Measurements from ENCODE around the gene PCED1A. TPM values are rescaled to one million over a fixed set of nuclear protein-coding genes. Genes with fewer than 3 reads are reported as not detected.
A peak's percentile ranks its signal among the peaks of the same experiment; 100 is the strongest.

The PCED1A gene
- total and polyA plus RNA-seq, 2 of the 13 experiments (the other 11 are each of a cell fraction or from before 2014, with no cell fraction given): 40.1 to 84.2 TPM

GRCh38 chr20:2872459-2873009 is 32.1 kb upstream of the PCED1A start (continued):
- TF ChIP-seq SMAD1 (CRISPR knock-in tag; IDR thresholded peaks at IDR 0.05; ENCODE audit: borderline replicate concordance, low read depth) (no peak), NBN (conservative IDR thresholded peaks at IDR 0.05) (no peak), ZBTB26 (CRISPR knock-in tag; IDR thresholded peaks at IDR 0.05; ENCODE audit: borderline replicate concordance) (no peak; the same call in none of the 2 replicates), HNRNPLL (IDR thresholded peaks at IDR 0.05; ENCODE audit: low read depth, low read length, poor library complexity, severe bottlenecking) (peak; percentile 80), HMG20A (CRISPR knock-in tag; IDR thresholded peaks at IDR 0.05; ENCODE audit: borderline replicate concordance) (no peak), KLF16 (CRISPR knock-in tag; IDR thresholded peaks at IDR 0.05) (peak; percentile 43 to 78; a peak in 1 of 4 replicates), ZNF569 (CRISPR knock-in tag; IDR thresholded peaks at IDR 0.05; ENCODE audit: borderline replicate concordance) (no peak), ZNF841 (CRISPR knock-in tag; IDR thresholded peaks at IDR 0.05; ENCODE audit: borderline replicate concordance) (no peak), ARID2 (CRISPR knock-in tag; IDR thresholded peaks at IDR 0.05; ENCODE audit: borderline replicate concordance) (peak; percentile 77; the same call in 1 of the 2 replicates), FOXJ3 (CRISPR knock-in tag; IDR thresholded peaks at IDR 0.05; ENCODE audit: borderline replicate concordance) (0 out of 2 replicates have a peak, but pooled peaks have one; percentile 33), ELF3 (CRISPR knock-in tag; IDR thresholded peaks at IDR 0.05) (0 out of 2 replicates have a peak, but pooled peaks have one; percentile 51), FOXC1 (CRISPR knock-in tag; IDR thresholded peaks at IDR 0.05; ENCODE audit: borderline replicate concordance) (peak; percentile 39; the same call in 1 of the 2 replicates), ZNF274 (CRISPR knock-in tag; IDR thresholded peaks at IDR 0.05) (0 out of 2 replicates have a peak, but pooled peaks have one; percentile 13), ZNF512B (CRISPR knock-in tag; IDR thresholded peaks at IDR 0.05; ENCODE audit: borderline replicate concordance) (peak; percentile 91; the same call in 1 of the 2 replicates), SATB2 (CRISPR knock-in tag; IDR thresholded peaks at IDR 0.05) (peak; percentile 85; the same call in 1 of the 2 replicates), ZNF234 (CRISPR knock-in tag; conservative IDR thresholded peaks at IDR 0.05) (peak; percentile 17; the same call in 1 of the 2 replicates), HOXA7 (CRISPR knock-in tag; IDR thresholded peaks at IDR 0.05) (no peak), MAF1 (CRISPR knock-in tag; IDR thresholded peaks at IDR 0.05; ENCODE audit: borderline replicate concordance) (peak; percentile 37; the same call in 1 of the 2 replicates), ZNF549 (CRISPR knock-in tag; IDR thresholded peaks at IDR 0.05) (no peak)
- TF ChIP-seq, protein P1, sequence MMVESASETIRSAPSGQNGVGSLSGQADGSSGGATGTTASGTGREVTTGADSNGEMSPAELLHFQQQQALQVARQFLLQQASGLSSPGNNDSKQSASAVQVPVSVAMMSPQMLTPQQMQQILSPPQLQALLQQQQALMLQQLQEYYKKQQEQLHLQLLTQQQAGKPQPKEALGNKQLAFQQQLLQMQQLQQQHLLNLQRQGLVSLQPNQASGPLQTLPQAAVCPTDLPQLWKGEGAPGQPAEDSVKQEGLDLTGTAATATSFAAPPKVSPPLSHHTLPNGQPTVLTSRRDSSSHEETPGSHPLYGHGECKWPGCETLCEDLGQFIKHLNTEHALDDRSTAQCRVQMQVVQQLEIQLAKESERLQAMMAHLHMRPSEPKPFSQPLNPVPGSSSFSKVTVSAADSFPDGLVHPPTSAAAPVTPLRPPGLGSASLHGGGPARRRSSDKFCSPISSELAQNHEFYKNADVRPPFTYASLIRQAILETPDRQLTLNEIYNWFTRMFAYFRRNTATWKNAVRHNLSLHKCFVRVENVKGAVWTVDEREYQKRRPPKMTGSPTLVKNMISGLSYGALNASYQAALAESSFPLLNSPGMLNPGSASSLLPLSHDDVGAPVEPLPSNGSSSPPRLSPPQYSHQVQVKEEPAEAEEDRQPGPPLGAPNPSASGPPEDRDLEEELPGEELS (CRISPR knock-in tag; IDR thresholded peaks at IDR 0.05): peak; percentile 15; the same call in 1 of the 2 replicates
- TF ChIP-seq, protein P2, sequence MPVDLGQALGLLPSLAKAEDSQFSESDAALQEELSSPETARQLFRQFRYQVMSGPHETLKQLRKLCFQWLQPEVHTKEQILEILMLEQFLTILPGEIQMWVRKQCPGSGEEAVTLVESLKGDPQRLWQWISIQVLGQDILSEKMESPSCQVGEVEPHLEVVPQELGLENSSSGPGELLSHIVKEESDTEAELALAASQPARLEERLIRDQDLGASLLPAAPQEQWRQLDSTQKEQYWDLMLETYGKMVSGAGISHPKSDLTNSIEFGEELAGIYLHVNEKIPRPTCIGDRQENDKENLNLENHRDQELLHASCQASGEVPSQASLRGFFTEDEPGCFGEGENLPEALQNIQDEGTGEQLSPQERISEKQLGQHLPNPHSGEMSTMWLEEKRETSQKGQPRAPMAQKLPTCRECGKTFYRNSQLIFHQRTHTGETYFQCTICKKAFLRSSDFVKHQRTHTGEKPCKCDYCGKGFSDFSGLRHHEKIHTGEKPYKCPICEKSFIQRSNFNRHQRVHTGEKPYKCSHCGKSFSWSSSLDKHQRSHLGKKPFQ (CRISPR knock-in tag; IDR thresholded peaks at IDR 0.05; ENCODE audit: insufficient replicate concordance): peak; percentile 62

Measured in HepG2 (cell line).